HepG2 (cell line): Measurements from ENCODE around the gene PIEZO1. TPM values are rescaled to one million over a fixed set of nuclear protein-coding genes. Genes with fewer than 3 reads are reported as not detected.

Experiments used
- ATAC-seq: fragments of 200-7000 bp; cut with Tn5 transposase; 3 replicates; pipeline ENCODE4 v1.9.1; 2020; ENCODE audit warnings: mild to moderate bottlenecking, moderate library complexity
- BruUV-seq: library from RNA; stranded (reverse); fragments of 400-500 nt; replicated peaks from 2 replicates; lab custom pipeline; 2021; lab: Mats Ljungman, UMichigan
- CTCF ChIA-PET: fragments of 300-600 bp; formaldehyde crosslinking; extraction: SDS; loops from one replicate; lab custom pipeline; 2021; ENCODE audit warnings: low total read pairs, inconsistent platforms, low intra/inter-chr PET ratio; lab: Yijun Ruan, JAX
- POLR2A ChIA-PET: fragments of 350-600 bp; sonication (Branson Sonifier 250); formaldehyde crosslinking; loops from one replicate; lab custom pipeline; 2020; ENCODE audit warnings: antibody characterized with exemption, inconsistent platforms; lab: Yijun Ruan, JAX
- DNase-seq: peaks from one replicate; pipeline ENCODE4 v3.0.0-alpha.2; 2015; ENCODE audit warnings: low spot score
- FAIRE-seq: peaks from 3 replicates; lab custom pipeline; 2011; peaks lifted over from hg19 to GRCh38; lab: Jason Lieb, UNC
- H2AFZ ChIP-seq: one replicate; pipeline ENCODE4 v1.6.1; 2011; ENCODE audit warnings: low read length, inconsistent platforms
- H3K27ac ChIP-seq: fragments of 300-600 bp; 3 replicates; pipeline ENCODE4 v1.8.0; 2011; ENCODE audit warnings: mixed run types, mild to moderate bottlenecking, mixed read lengths, low read length, inconsistent platforms; ENCODE audit not compliant: insufficient read depth; ENCODE audit errors: extremely low read length
- H3K27me3 ChIP-seq, 2 experiments: fragments of 200-600 bp in 1 of 2; 2 replicates in 1 of 2; 3 replicates in 1 of 2; pipeline versions ENCODE4 v1.6.0 to v1.8.0; 2011; ENCODE audit warnings: low read length in 2 of 2, mild to moderate bottlenecking in 2 of 2, moderate library complexity in 2 of 2, inconsistent platforms in 1 of 2; ENCODE audit not compliant: insufficient read depth in 2 of 2, control insufficient read depth in 1 of 2
- H3K36me3 ChIP-seq, 2 experiments: fragments of 200-600 bp in 1 of 2; replicated peaks in 1 of 2; 2 replicates in 1 of 2; 3 replicates in 1 of 2; pipeline versions ENCODE4 v1.5.1 to v1.8.0; 2011; ENCODE audit warnings: low read length in 2 of 2, inconsistent platforms in 1 of 2; ENCODE audit not compliant: insufficient read depth in 2 of 2, control insufficient read depth in 1 of 2
- H3K4me1 ChIP-seq: 2 replicates; pipeline ENCODE4 v1.5.1; 2012; ENCODE audit warnings: low read length, inconsistent platforms; ENCODE audit not compliant: insufficient read depth
- H3K4me2 ChIP-seq: 2 replicates; pipeline ENCODE4 v1.6.0; 2011; ENCODE audit warnings: low read depth, low read length, inconsistent platforms
- H3K4me3 ChIP-seq, 3 experiments: fragments of 200-600 bp in 1 of 3; sonication (generic), shearing (Covaris generic) in 1 of 3; replicated peaks in 1 of 3; 2 replicates each; pipeline ENCODE4 v1.5.1; 2011 to 2016; ENCODE audit warnings: low read length in 3 of 3, inconsistent platforms in 2 of 3, low read depth in 2 of 3, mild to moderate bottlenecking in 2 of 3, control low read depth in 1 of 3, mixed read lengths in 1 of 3; ENCODE audit not compliant: insufficient read depth in 1 of 3
- H3K79me2 ChIP-seq: one replicate; pipeline ENCODE4 v1.6.1; 2011; ENCODE audit warnings: low read length, inconsistent platforms; ENCODE audit not compliant: insufficient read depth
- H3K9ac ChIP-seq: 2 replicates; pipeline ENCODE4 v1.6.0; 2011; ENCODE audit warnings: mild to moderate bottlenecking, low read depth, low read length, inconsistent platforms; ENCODE audit not compliant: insufficient read depth
- H3K9me3 ChIP-seq: 2 replicates; pipeline ENCODE4 v1.5.1; 2012; ENCODE audit warnings: mild to moderate bottlenecking, low read length
- H4K20me1 ChIP-seq: 2 replicates; pipeline ENCODE4 v1.6.0; 2011; ENCODE audit warnings: inconsistent platforms, mild to moderate bottlenecking, low read length, moderate library complexity; ENCODE audit not compliant: insufficient read depth
- AGO2 ChIP-seq: fragments of 200-400 bp; formaldehyde crosslinking; optimal IDR thresholded peaks from 2 replicates; pipeline ENCODE3; 2017; ENCODE audit warnings: mild to moderate bottlenecking, low read depth, low read length, moderate library complexity
- KDM4B ChIP-seq: sonication (generic); formaldehyde crosslinking; IDR thresholded peaks from 2 replicates; pipeline ENCODE4 v1.4.0; 2020; ENCODE audit warnings: missing genetic modification reagents
- POLR2G ChIP-seq: fragments of 200-400 bp; formaldehyde crosslinking; IDR thresholded peaks from 2 replicates; pipeline ENCODE4 v1.6.1; 2018; ENCODE audit warnings: mild to moderate bottlenecking, low read depth, low read length, moderate library complexity
- ZNF737 ChIP-seq: sonication (generic); formaldehyde crosslinking; IDR thresholded peaks from 2 replicates; pipeline ENCODE4 v1.5.0; 2020; ENCODE audit warnings: missing genetic modification reagents, mild to moderate bottlenecking, borderline replicate concordance
- WGBS: methylation state at CpG from one replicate; pipeline ENCODE4 v1.1.6; 2017; ENCODE audit warnings: low lambda C conversion rate; 5-methylcytosine and 5-hydroxymethylcytosine counted together
- in situ Hi-C: cut with HindIII; loops from 2 replicates; pipeline ENCODE4 v1.10.0; 2017; ENCODE audit warnings: low pct_unique_long_range_greater_than_20kb; ENCODE audit not compliant: extremely low pct_ligation_motif_present
- intact Hi-C: fragments of 100-400 bp; cut with micrococcal nuclease; formaldehyde crosslinking; loops from one replicate; pipeline ENCODE4 v1.10.0; 2022; ENCODE audit not compliant: unreplicated experiment
- polyA plus RNA-seq, 8 experiments: library from polyadenylated mRNA; depleted of rRNA in 3 of 8; stranded (reverse) in 7 of 8; unstranded in 1 of 8; fragments of >200 nt; fragmentation: Illumina TruSeq in 4 of 8; extraction: Trizol in 4 of 8; gene quantifications; 2 replicates each; pipeline versions ENCODE4 v1.2.1 to v1.2.3, GENCODE V29; 2011 to 2016; ENCODE audit warnings: low read depth in 4 of 8, missing spikeins in 1 of 8, mixed read lengths in 1 of 8; ENCODE audit not compliant: insufficient read depth in 1 of 8
- total RNA-seq, 5 experiments: library from RNA; depleted of rRNA; stranded (reverse); fragments of >200 nt; fragmentation: Illumina TruSeq; extraction: Trizol; gene quantifications; 2 replicates each; pipeline ENCODE4 v1.2.3, GENCODE V29; 2016; ENCODE audit warnings: low read depth in 1 of 5

Gene PIEZO1
- total and polyA plus RNA-seq, 2 of the 13 experiments (the other 11 are each of a cell fraction or from before 2014, with no cell fraction given) = 67.9 to 85.0 TPM

- TF ChIP-seq AGO2 (peak; percentile 32), ZNF737 (CRISPR knock-in tag) (no peak)
- in situ Hi-C loops = no loop called here
- DNase-seq (no peak), ATAC-seq (no peak), FAIRE-seq (no peak)
- Histone ChIP-seq H3K79me2 (no peaks in the 10 kb centered on the region), H3K4me1 (no peaks in the 10 kb centered on the region), H3K4me2 (no peak overlapping the region), H3K36me3 (peaks cover 36 to 61% of the 10 kb centered on the region in 2 experiments; a peak in 4 of 5 replicates), H3K27ac (no peak overlapping the region), H2AFZ (no peak overlapping the region), H3K27me3 (no peaks in the 10 kb centered on the region), H3K4me3 (no peak overlapping the region), H4K20me1 (no peaks in the 10 kb centered on the region; the same call in 1 of the 2 replicates), H3K9ac (no peak overlapping the region), H3K9me3 (no peaks in the 10 kb centered on the region)
- CTCF ChIA-PET = no interaction called here
- POLR2A ChIA-PET = no interaction called here
- no TSS peak for BruUV-seq
- WGBS = 100% methylated on average over 13 of the region's 16 CpGs
- intact Hi-C loops = no loop called here
Measured at GRCh38 chr16:88735121-88735520, 49.9 kb downstream of the PIEZO1 start.

DNA sequence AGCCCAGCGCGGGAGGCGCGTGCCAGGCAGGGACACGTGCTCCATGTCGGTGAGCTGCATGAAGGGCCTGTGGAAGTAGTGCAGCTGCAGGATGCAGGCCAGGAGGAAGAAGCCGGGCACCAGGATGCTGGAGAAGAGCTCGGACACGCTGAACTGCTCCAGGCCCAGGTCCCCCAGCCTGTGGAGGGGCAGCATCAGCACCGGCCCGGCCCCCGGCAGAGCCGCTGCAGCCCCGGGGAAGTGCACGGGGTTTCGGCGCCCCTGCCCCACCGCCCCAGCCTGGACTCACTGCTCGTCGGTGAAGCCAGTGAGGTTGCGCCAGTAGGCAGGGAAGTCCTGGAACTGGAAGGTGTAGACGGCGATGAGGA, 50.7 kb downstream of the PIEZO1 start:
- ATAC-seq (no peak), FAIRE-seq (no peak), DNase-seq (no peak)
- ChIA-PET POLR2A (interaction anchor here (0.6 kb wide), 1 partner anchor 95 kb away, joined by 5 read pairs; no protein-coding TSS in a partner anchor), CTCF (no interaction called here)
- no peak overlapping the region for H3K4me3 ChIP-seq
- no TSS peak for BruUV-seq
- no peaks in the 10 kb centered on the region for H3K4me1 ChIP-seq
- no peak overlapping the region for H3K9ac ChIP-seq
- 94% methylated on average over 22 of the region's 23 CpGs for WGBS
- no peaks in the 10 kb centered on the region for H3K27me3 ChIP-seq
- H4K20me1 ChIP-seq = no peaks in the 10 kb centered on the region; the same call in 1 of the 2 replicates
- no peak overlapping the region for H3K27ac ChIP-seq
- in situ Hi-C loops (no loop called here), intact Hi-C loops (no loop called here)
- no peaks in the 10 kb centered on the region for H3K9me3 ChIP-seq
- no peak overlapping the region for H2AFZ ChIP-seq
- TF ChIP-seq KDM4B (no peak), POLR2G (no peak)
- no peaks in the 10 kb centered on the region for H3K79me2 ChIP-seq
- H3K4me2 ChIP-seq = no peak overlapping the region
- peaks cover 36 to 55% of the 10 kb centered on the region in 2 experiments; a peak in 4 of 5 replicates for H3K36me3 ChIP-seq
